HCT116 (cell line): ENCODE data around the gene NCOA1. TPM values are rescaled to one million over a fixed set of nuclear protein-coding genes. Genes with fewer than 3 reads are reported as not detected.
"Not testable (repeated sequence)": the region's sequence is repeated elsewhere in the genome, so short reads cannot be mapped to it uniquely, and the experiment has no call there.

Source experiments
- ATAC-seq: fragments of 200-7000 bp; cut with Tn5 transposase; 2 replicates; pipeline ENCODE4 v1.9.1; 2020; ENCODE audit warnings: mild to moderate bottlenecking, moderate library complexity
- BruUV-seq: library from RNA; stranded (reverse); fragments of 400-500 nt; replicated peaks from 2 replicates; lab custom pipeline; 2021; lab: Mats Ljungman, UMichigan
- CTCF ChIA-PET: fragments of 300-600 bp; sonication (Branson Sonifier 250); formaldehyde crosslinking; loops from one replicate; lab custom pipeline; 2021; ENCODE audit warnings: antibody characterized with exemption; lab: Charles Lee
- POLR2A ChIA-PET: fragments of 300-600, 350-600 bp; sonication (Branson Sonifier 250); formaldehyde crosslinking; loops from one replicate; lab custom pipeline; 2021; ENCODE audit warnings: antibody characterized with exemption; lab: Charles Lee
- RAD21 ChIA-PET, 2 experiments: fragments of 300-600 bp; sonication (Branson Sonifier 250); formaldehyde crosslinking; loops; one replicate each; lab custom pipeline; 2023; ENCODE audit warnings: low total read pairs in 2 of 2; ENCODE audit not compliant: uncharacterized antibody in 2 of 2, unreplicated experiment in 2 of 2, low non-redundant PET in 1 of 2; lab: Charles Lee
- DNase-seq: peaks from one replicate; pipeline ENCODE4 v3.0.0-alpha.2; 2010; ENCODE audit warnings: low read depth, low spot score
- H2AFZ ChIP-seq: fragments of 200-600 bp; shearing (Covaris generic), sonication (generic); 2 replicates; pipeline ENCODE4 v1.6.1; 2017; ENCODE audit warnings: low read depth, mixed run types, mixed read lengths, antibody characterized with exemption, low read length; ENCODE audit not compliant: poor library complexity, severe bottlenecking
- H3K27ac ChIP-seq: 2 replicates; pipeline ENCODE4 v1.5.1; 2012; ENCODE audit warnings: low read depth, low read length
- H3K27me3 ChIP-seq: fragments of 200-600 bp; sonication (generic); 2 replicates; pipeline ENCODE4 v1.6.1; 2016; ENCODE audit warnings: mixed run types, low read length, mixed read lengths; ENCODE audit not compliant: insufficient read depth
- H3K36me3 ChIP-seq, 2 experiments: fragments of 200-500 bp in 1 of 2; fragments of 200-600 bp in 1 of 2; sonication (Bioruptor generic) in 1 of 2; sonication (generic) in 1 of 2; 2 replicates each; pipeline versions ENCODE4 v1.5.1 to v1.6.1; 2014 to 2016; ENCODE audit warnings: low read length in 2 of 2, inconsistent platforms in 1 of 2, mixed read lengths in 1 of 2, mixed run types in 1 of 2; ENCODE audit not compliant: insufficient read depth in 2 of 2, control insufficient read depth in 1 of 2
- H3K4me1 ChIP-seq, 2 experiments: fragments of 200-600 bp in 1 of 2; sonication (generic) in 1 of 2; 2 replicates each; pipeline versions ENCODE4 v1.5.1 to v1.6.1; 2012 to 2017; ENCODE audit warnings: low read length in 2 of 2, inconsistent platforms in 1 of 2, mild to moderate bottlenecking in 1 of 2, mixed read lengths in 1 of 2, mixed run types in 1 of 2, moderate library complexity in 1 of 2; ENCODE audit not compliant: insufficient read depth in 2 of 2, control insufficient read depth in 1 of 2
- H3K4me2 ChIP-seq: fragments of 200-600 bp; sonication (generic); 2 replicates; pipeline ENCODE4 v1.6.1; 2017; ENCODE audit warnings: mixed run types, low read length, mixed read lengths
- H3K4me3 ChIP-seq, 2 experiments: fragments of 200-600 bp in 1 of 2; sonication (generic) in 1 of 2; replicated peaks in 1 of 2; 2 replicates each; pipeline ENCODE4 v1.5.1; 2011 to 2016; ENCODE audit warnings: low read length in 2 of 2, control low read depth in 1 of 2, low read depth in 1 of 2, mild to moderate bottlenecking in 1 of 2, mixed read lengths in 1 of 2, mixed run types in 1 of 2
- H3K79me2 ChIP-seq: fragments of 200-600 bp; sonication (generic); 2 replicates; pipeline ENCODE4 v1.6.1; 2017; ENCODE audit warnings: mild to moderate bottlenecking, mixed run types, low read length, moderate library complexity, mixed read lengths; ENCODE audit not compliant: insufficient read depth
- H3K9ac ChIP-seq: fragments of 200-600 bp; sonication (generic); 2 replicates; pipeline ENCODE4 v1.6.1; 2016; ENCODE audit warnings: low read length, mixed read lengths
- H3K9me2 ChIP-seq: fragments of 200-600 bp; sonication (generic), shearing (Covaris generic); 2 replicates; pipeline ENCODE4 v1.6.1; 2017; ENCODE audit warnings: mixed run types, mild to moderate bottlenecking, moderate library complexity; ENCODE audit not compliant: insufficient read depth
- H3K9me3 ChIP-seq, 2 experiments: fragments of 200-500 bp in 1 of 2; fragments of 200-600 bp in 1 of 2; sonication (Bioruptor generic) in 1 of 2; sonication (generic) in 1 of 2; 2 replicates each; pipeline ENCODE4 v1.6.1; 2014 to 2017; ENCODE audit warnings: low read length in 2 of 2, mixed read lengths in 2 of 2, inconsistent platforms in 1 of 2, low read depth in 1 of 2, mild to moderate bottlenecking in 1 of 2, mixed run types in 1 of 2, moderate library complexity in 1 of 2; ENCODE audit not compliant: control insufficient read depth in 1 of 2, insufficient read depth in 1 of 2
- H4K20me1 ChIP-seq: fragments of 200-600 bp; sonication (generic), shearing (Covaris generic); 2 replicates; pipeline ENCODE4 v1.6.1; 2017; ENCODE audit warnings: mixed run types, mild to moderate bottlenecking, moderate library complexity; ENCODE audit not compliant: insufficient read depth
- ATF3 ChIP-seq: IDR thresholded peaks from 2 replicates; pipeline ENCODE4 v1.6.1; 2012
- CBX3 ChIP-seq: IDR thresholded peaks from 2 replicates; pipeline ENCODE4 v1.6.1; 2012; ENCODE audit warnings: low read depth
- CEBPB ChIP-seq: IDR thresholded peaks from 2 replicates; pipeline ENCODE4 v1.6.1; 2012; ENCODE audit warnings: low read depth
- ELF1 ChIP-seq: IDR thresholded peaks from 2 replicates; pipeline ENCODE4 v1.6.1; 2012; ENCODE audit warnings: low read depth, borderline replicate concordance
- MAX ChIP-seq: IDR thresholded peaks from 2 replicates; pipeline ENCODE4 v1.6.1; 2012
- POLR2AphosphoS5 ChIP-seq: IDR thresholded peaks from 2 replicates; pipeline ENCODE4 v1.6.1; 2011; ENCODE audit warnings: mild to moderate bottlenecking, low read depth, low read length, moderate library complexity
- SIN3A ChIP-seq: IDR thresholded peaks from 2 replicates; pipeline ENCODE4 v1.6.1; 2012; ENCODE audit warnings: low read depth
- YY1 ChIP-seq: IDR thresholded peaks from 2 replicates; pipeline ENCODE4 v1.6.1; 2011; ENCODE audit warnings: low read length, low read depth, moderate library complexity, mild to moderate bottlenecking; ENCODE audit not compliant: insufficient replicate concordance; ENCODE audit errors: extremely low read depth
- ZBTB33 ChIP-seq: IDR thresholded peaks from 2 replicates; pipeline ENCODE4 v1.6.1; 2011; ENCODE audit warnings: mild to moderate bottlenecking, low read length, moderate library complexity; ENCODE audit not compliant: insufficient replicate concordance; ENCODE audit errors: extremely low read depth
- ZNF274 ChIP-seq: fragments of 200-500 bp; sonication (Bioruptor generic); IDR thresholded peaks from 2 replicates; pipeline ENCODE4 v1.6.1; 2014; ENCODE audit warnings: mild to moderate bottlenecking, low read depth, low read length, inconsistent platforms
- intact Hi-C: fragments of 100-400 bp; cut with micrococcal nuclease; formaldehyde crosslinking; loops from 2 replicates; pipeline ENCODE4 v1.10.0; 2022
- total RNA-seq: library from RNA; stranded (reverse); gene quantifications from one replicate; pipeline ENCODE4 v1.2.1, GENCODE V29; 2021; ENCODE audit not compliant: unreplicated experiment

NCOA1 gene
- total RNA-seq, 1 experiment from 2014 or later: 10.4 TPM

- H3K9me2 ChIP-seq, H3K4me2 ChIP-seq, POLR2A ChIA-PET, H3K4me1 ChIP-seq, ATAC-seq, H3K36me3 ChIP-seq, intact Hi-C loops, H3K4me3 ChIP-seq, H3K9me3 ChIP-seq, RAD21 ChIA-PET, BruUV-seq, H2AFZ ChIP-seq, H3K27ac ChIP-seq, DNase-seq, H3K9ac ChIP-seq, H3K79me2 ChIP-seq, CTCF ChIA-PET, H4K20me1 ChIP-seq, H3K27me3 ChIP-seq: not testable (repeated sequence)
Measured at GRCh38 chr2:24532057-24532456, 41.0 kb downstream of the NCOA1 start.

GRCh38 chr2:24533574-24533973, 42.5 kb downstream of the NCOA1 start:
- H3K4me3 ChIP-seq, H3K27me3 ChIP-seq, H3K4me2 ChIP-seq, intact Hi-C loops, H3K4me1 ChIP-seq, H2AFZ ChIP-seq, BruUV-seq, CTCF ChIA-PET, H3K27ac ChIP-seq, POLR2A ChIA-PET, RAD21 ChIA-PET, H3K79me2 ChIP-seq, H3K9ac ChIP-seq, H3K36me3 ChIP-seq, H4K20me1 ChIP-seq, H3K9me2 ChIP-seq, H3K9me3 ChIP-seq, DNase-seq, ATAC-seq: not testable (repeated sequence)

GRCh38 chr2:24538720-24539119, 47.7 kb downstream of the NCOA1 start:
- no peaks in the 10 kb centered on the region for H4K20me1 ChIP-seq
- H3K36me3 ChIP-seq: no peaks in the 10 kb centered on the region
- H3K4me3 ChIP-seq: no peak overlapping the region
- H2AFZ ChIP-seq: no peak overlapping the region
- CTCF ChIA-PET: no interaction called here
- POLR2A ChIA-PET: no interaction called here
- TF ChIP-seq ATF3 (no peak), SIN3A (no peak), ZNF274 (no peak), POLR2AphosphoS5 (no peak), ELF1 (no peak), ZBTB33 (no peak), YY1 (no peak), CBX3 (no peak), MAX (no peak), CEBPB (no peak)
- H3K9me3 ChIP-seq: no peaks in the 10 kb centered on the region
- no peak for DNase-seq
- H3K27me3 ChIP-seq: no peaks in the 10 kb centered on the region
- no peak overlapping the region for H3K9ac ChIP-seq
- H3K9me2 ChIP-seq: no peaks in the 10 kb centered on the region
- no peaks in the 10 kb centered on the region for H3K79me2 ChIP-seq
- intact Hi-C loops: no loop called here
- BruUV-seq: no TSS peak
- H3K27ac ChIP-seq: no peak overlapping the region
- no peaks in the 10 kb centered on the region for H3K4me1 ChIP-seq
- RAD21 ChIA-PET: no interaction called here
- ATAC-seq: no peak
- H3K4me2 ChIP-seq: no peak overlapping the region
